Neural cell (in vitro differentiated cells): ENCODE data around the gene EXOC4.

Experiments used
- EP300 ChIP-seq: fragments of 450-650 bp; conservative IDR thresholded peaks from 2 replicates; pipeline ENCODE4 v1.6.1; 2014; ENCODE audit warnings: antibody characterized with exemption, mild to moderate bottlenecking, moderate library complexity; ENCODE audit not compliant: poor library complexity, severe bottlenecking
- EZH2 ChIP-seq: fragments of 200-600, 300-800 bp; shearing (Covaris generic), sonication (generic); IDR thresholded peaks from 2 replicates; pipeline ENCODE4 v1.6.1; 2014; ENCODE audit warnings: antibody characterized with exemption, low read length, borderline replicate concordance, mild to moderate bottlenecking; ENCODE audit not compliant: insufficient read depth, poor library complexity, severe bottlenecking
- TF ChIP-seq, protein P1 (sequence below): fragments of 450-650 bp; IDR thresholded peaks from 2 replicates; pipeline ENCODE4 v1.5.1; 2014; ENCODE audit warnings: antibody characterized with exemption, mild to moderate bottlenecking, moderate library complexity; ENCODE audit not compliant: poor library complexity, severe bottlenecking

DNA sequence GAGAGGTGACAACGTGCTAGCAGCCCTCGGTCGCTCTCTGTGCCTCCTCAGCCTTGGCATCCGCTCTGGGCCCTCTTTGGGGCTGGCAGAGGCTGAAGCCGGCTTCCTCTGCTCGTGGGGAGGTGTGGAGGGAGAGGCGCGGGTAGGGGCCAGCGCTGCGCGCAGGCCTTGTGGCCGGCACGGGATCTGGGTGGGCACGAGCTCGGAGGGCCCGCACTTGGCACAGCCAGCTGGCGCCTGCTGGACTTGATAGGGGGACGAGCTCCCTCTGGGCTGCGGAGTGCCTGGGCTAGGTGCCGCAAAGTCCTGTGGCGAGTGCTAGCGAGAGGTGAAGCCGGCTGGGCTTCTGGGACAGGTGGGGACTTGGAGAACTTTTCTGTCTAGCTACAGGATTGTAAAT, 170.7 kb downstream of the EXOC4 start:
- no peak for TF ChIP-seq EZH2
- TF ChIP-seq, protein P1, sequence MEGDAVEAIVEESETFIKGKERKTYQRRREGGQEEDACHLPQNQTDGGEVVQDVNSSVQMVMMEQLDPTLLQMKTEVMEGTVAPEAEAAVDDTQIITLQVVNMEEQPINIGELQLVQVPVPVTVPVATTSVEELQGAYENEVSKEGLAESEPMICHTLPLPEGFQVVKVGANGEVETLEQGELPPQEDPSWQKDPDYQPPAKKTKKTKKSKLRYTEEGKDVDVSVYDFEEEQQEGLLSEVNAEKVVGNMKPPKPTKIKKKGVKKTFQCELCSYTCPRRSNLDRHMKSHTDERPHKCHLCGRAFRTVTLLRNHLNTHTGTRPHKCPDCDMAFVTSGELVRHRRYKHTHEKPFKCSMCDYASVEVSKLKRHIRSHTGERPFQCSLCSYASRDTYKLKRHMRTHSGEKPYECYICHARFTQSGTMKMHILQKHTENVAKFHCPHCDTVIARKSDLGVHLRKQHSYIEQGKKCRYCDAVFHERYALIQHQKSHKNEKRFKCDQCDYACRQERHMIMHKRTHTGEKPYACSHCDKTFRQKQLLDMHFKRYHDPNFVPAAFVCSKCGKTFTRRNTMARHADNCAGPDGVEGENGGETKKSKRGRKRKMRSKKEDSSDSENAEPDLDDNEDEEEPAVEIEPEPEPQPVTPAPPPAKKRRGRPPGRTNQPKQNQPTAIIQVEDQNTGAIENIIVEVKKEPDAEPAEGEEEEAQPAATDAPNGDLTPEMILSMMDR, result no peak
- no peak for TF ChIP-seq EP300
